Endothelial cell of umbilical vein (primary cell): ENCODE data around the gene AUH. TPM values are rescaled to one million over a fixed set of nuclear protein-coding genes. Genes with fewer than 3 reads are reported as not detected.

Source experiments
- BruUV-seq: library from RNA; stranded (reverse); fragments of 400-500 nt; replicated peaks from 2 replicates; lab custom pipeline; 2021; lab: Mats Ljungman, UMichigan
- CTCF ChIA-PET: fragments of 300-600, 350-600 bp; sonication (Branson Sonifier 250); formaldehyde crosslinking; loops from one replicate; lab custom pipeline; 2021; ENCODE audit warnings: antibody characterized with exemption, inconsistent platforms; lab: Charles Lee
- POLR2A ChIA-PET: fragments of 300-600, 350-600 bp; sonication (Branson Sonifier 250); formaldehyde crosslinking; loops from one replicate; lab custom pipeline; 2021; ENCODE audit warnings: antibody characterized with exemption, inconsistent platforms; lab: Charles Lee
- DNase-seq: peaks from one replicate; pipeline ENCODE4 v3.0.0-alpha.2; 2011; ENCODE audit warnings: low read depth, low spot score
- FAIRE-seq: peaks from 2 replicates; lab custom pipeline; 2011; peaks lifted over from hg19 to GRCh38; lab: Jason Lieb, UNC
- H2AFZ ChIP-seq: 2 replicates; pipeline ENCODE4 v1.6.0; 2012; ENCODE audit warnings: low read depth, low read length, control low read depth, inconsistent platforms
- H3K27ac ChIP-seq: 2 replicates; pipeline ENCODE4 v1.5.1; 2011; ENCODE audit warnings: low read depth, mild to moderate bottlenecking, control low read depth, low read length, moderate library complexity; ENCODE audit not compliant: insufficient read depth
- H3K27me3 ChIP-seq, 2 experiments: 2 replicates each; pipeline versions ENCODE4 v1.6.0 to v1.6.1; 2011; ENCODE audit warnings: low read length in 2 of 2, mixed read lengths in 1 of 2; ENCODE audit not compliant: control insufficient read depth in 2 of 2, insufficient read depth in 2 of 2
- H3K36me3 ChIP-seq, 2 experiments: 2 replicates in 1 of 2; 3 replicates in 1 of 2; pipeline ENCODE4 v1.5.1; 2011; ENCODE audit warnings: low read length in 2 of 2, mild to moderate bottlenecking in 1 of 2, moderate library complexity in 1 of 2; ENCODE audit not compliant: control insufficient read depth in 2 of 2, insufficient read depth in 2 of 2; ENCODE audit errors: extremely low read depth in 1 of 2
- H3K4me1 ChIP-seq: 3 replicates; pipeline ENCODE4 v1.5.1; 2011; ENCODE audit warnings: mild to moderate bottlenecking, low read length; ENCODE audit not compliant: control insufficient read depth, insufficient read depth; ENCODE audit errors: extremely low read depth
- H3K4me2 ChIP-seq: 2 replicates; pipeline ENCODE4 v1.6.1; 2011; ENCODE audit warnings: low read length, control low read depth, mixed read lengths; ENCODE audit not compliant: insufficient read depth
- H3K4me3 ChIP-seq, 3 experiments: fragments of 200-600 bp in 1 of 3; sonication (generic), shearing (Covaris generic) in 1 of 3; replicated peaks in 1 of 3; 2 replicates each; pipeline ENCODE4 v1.5.1; 2011 to 2016; ENCODE audit warnings: control low read depth in 3 of 3, low read length in 3 of 3, mild to moderate bottlenecking in 2 of 3, inconsistent platforms in 1 of 3, low read depth in 1 of 3, moderate library complexity in 1 of 3; ENCODE audit not compliant: insufficient read depth in 1 of 3
- H3K79me2 ChIP-seq: 2 replicates; pipeline ENCODE4 v1.6.0; 2012; ENCODE audit warnings: low read length, inconsistent platforms; ENCODE audit not compliant: control insufficient read depth, insufficient read depth
- H3K9ac ChIP-seq: replicated peaks from 2 replicates; pipeline ENCODE3; 2011; ENCODE audit warnings: low read length, control low read depth; ENCODE audit not compliant: insufficient read depth; ENCODE audit errors: extremely low read depth
- H3K9me1 ChIP-seq: replicated peaks from 3 replicates; pipeline ENCODE4 v1.6.0; 2011; ENCODE audit warnings: mild to moderate bottlenecking, low read length; ENCODE audit not compliant: control insufficient read depth, insufficient read depth; ENCODE audit errors: extremely low read depth
- H3K9me3 ChIP-seq: replicated peaks from 2 replicates; pipeline ENCODE4 v1.5.1; 2012; ENCODE audit warnings: low read length, inconsistent platforms; ENCODE audit not compliant: control insufficient read depth, insufficient read depth
- H4K20me1 ChIP-seq: replicated peaks from 2 replicates; pipeline ENCODE3; 2011; ENCODE audit warnings: mild to moderate bottlenecking, low read length; ENCODE audit not compliant: control insufficient read depth, insufficient read depth; ENCODE audit errors: extremely low read depth
- EZH2 ChIP-seq: IDR thresholded peaks from 2 replicates; pipeline ENCODE4 v1.6.1; 2012; ENCODE audit warnings: borderline replicate concordance, low read depth, mild to moderate bottlenecking, moderate library complexity, low read length, inconsistent platforms; ENCODE audit not compliant: severe bottlenecking
- FOS ChIP-seq: IDR thresholded peaks from 2 replicates; pipeline ENCODE4 v1.6.1; 2011; ENCODE audit warnings: mild to moderate bottlenecking, low read length, moderate library complexity, borderline replicate concordance; ENCODE audit not compliant: insufficient read depth
- GATA2 ChIP-seq: IDR thresholded peaks from 2 replicates; pipeline ENCODE4 v1.7.0; 2011; ENCODE audit warnings: low read depth, mild to moderate bottlenecking, moderate library complexity, mixed read lengths, low read length; ENCODE audit not compliant: insufficient read length, insufficient read depth
- JUN ChIP-seq: IDR thresholded peaks from 2 replicates; pipeline ENCODE4 v1.6.1; 2011; ENCODE audit warnings: borderline replicate concordance, low read depth; ENCODE audit not compliant: insufficient read length, insufficient read depth
- MYC ChIP-seq: IDR thresholded peaks from one replicate; pipeline ENCODE4 v1.6.1; 2011; ENCODE audit warnings: mild to moderate bottlenecking, low read depth, low read length
- POLR2A ChIP-seq: IDR thresholded peaks from 2 replicates; pipeline ENCODE4 v1.6.1; 2012; ENCODE audit warnings: low read depth, mild to moderate bottlenecking, control low read depth, low read length
- POLR2AphosphoS5 ChIP-seq: IDR thresholded peaks from 2 replicates; pipeline ENCODE4 v1.6.1; 2012; ENCODE audit warnings: low read depth, mild to moderate bottlenecking, control low read depth, low read length, moderate library complexity; ENCODE audit not compliant: insufficient read depth
- dilution Hi-C: fragments of 300-500 bp; cut with MboI; formaldehyde crosslinking; loops from one replicate; pipeline ENCODE4 v1.15.0; 2019; ENCODE audit warnings: low sequenced_read_pairs; ENCODE audit not compliant: extremely low pct_ligation_motif_present
- intact Hi-C: fragments of 100-400 bp; cut with micrococcal nuclease; formaldehyde crosslinking; loops from one replicate; pipeline ENCODE4 v1.10.0; 2022
- polyA plus RNA-seq, 4 experiments: library from polyadenylated mRNA; depleted of rRNA in 3 of 4; stranded (reverse) in 3 of 4; unstranded in 1 of 4; fragments of >200 nt; gene quantifications; 2 replicates each; pipeline versions ENCODE4 v1.2.1 to v1.2.3, GENCODE V29; 2011 to 2012; ENCODE audit warnings: missing spikeins in 1 of 4
- total RNA-seq: library from RNA; stranded (reverse); gene quantifications from 2 replicates; pipeline ENCODE4 v1.2.3, GENCODE V29; 2021
- TF ChIP-seq, protein P1 (sequence below): IDR thresholded peaks from 2 replicates; pipeline ENCODE4 v1.6.1; 2011; ENCODE audit not compliant: insufficient read depth, insufficient read length
- TF ChIP-seq, protein P2 (sequence below), 2 donors: IDR thresholded peaks; 1 replicate in 1 of 2; 2 replicates in 1 of 2; pipeline ENCODE4 v1.5.1; 2011; ENCODE audit warnings: low read length in 2 of 2, mild to moderate bottlenecking in 2 of 2, moderate library complexity in 2 of 2, control low read depth in 1 of 2, inconsistent platforms in 1 of 2, low read depth in 1 of 2; ENCODE audit not compliant: insufficient read depth in 1 of 2; ENCODE audit errors: extremely low read depth in 1 of 2

AUH gene
- total and polyA plus RNA-seq, 2 donors (not counting 3 experiments of a cell fraction or from before 2014, with no cell fraction given), result 2.3 to 9.2 TPM

DNA sequence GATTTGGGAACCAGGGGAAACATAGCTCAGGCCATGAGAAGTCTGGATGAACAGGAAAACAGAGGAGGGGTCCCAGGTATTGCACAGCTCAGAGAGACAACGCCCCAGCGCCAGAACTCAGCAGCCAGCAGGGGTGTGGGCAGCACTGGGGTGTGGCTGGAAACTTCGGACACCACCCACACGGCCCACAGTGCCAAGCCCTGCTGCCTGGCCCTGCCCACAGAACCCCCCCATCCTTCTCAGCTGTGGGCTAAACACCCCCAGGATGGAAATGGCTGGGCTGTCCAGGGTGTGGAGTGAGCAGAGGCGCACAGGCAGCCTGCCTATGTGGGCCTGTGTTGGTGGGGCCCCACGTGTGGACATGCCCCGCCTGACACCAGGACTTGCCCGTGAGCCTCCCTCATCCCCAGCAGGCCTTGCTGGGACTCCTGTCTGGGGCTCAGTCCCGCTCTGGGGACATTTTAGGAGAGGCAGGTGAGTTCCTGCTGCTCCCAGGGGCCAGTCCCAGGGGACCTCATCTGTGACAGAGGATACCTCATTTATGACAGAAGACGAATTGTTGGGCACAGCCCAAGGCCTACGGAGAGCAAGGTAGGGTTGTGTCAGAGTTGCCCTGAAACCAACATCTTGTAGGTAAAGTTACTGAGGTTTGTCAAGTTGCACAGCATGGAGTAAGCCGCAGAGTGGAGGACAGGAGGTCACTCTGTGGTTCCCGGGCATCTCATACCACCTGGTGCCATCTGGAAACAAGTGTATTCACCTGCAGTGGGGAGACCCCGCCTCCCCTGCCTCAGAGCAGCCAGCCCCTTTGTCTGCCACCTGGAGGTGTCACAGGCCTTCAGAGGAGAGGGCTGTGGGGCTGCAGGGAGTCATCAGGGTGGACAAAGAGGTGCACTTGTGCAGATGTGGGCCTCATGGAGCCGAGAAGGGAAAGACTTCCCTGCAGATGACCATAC lies 183.2 kb downstream of the AUH start:
- intact Hi-C loops (no loop called here), dilution Hi-C loops (no loop called here)
- POLR2A ChIA-PET, result no interaction called here
- TF ChIP-seq, protein P1, sequence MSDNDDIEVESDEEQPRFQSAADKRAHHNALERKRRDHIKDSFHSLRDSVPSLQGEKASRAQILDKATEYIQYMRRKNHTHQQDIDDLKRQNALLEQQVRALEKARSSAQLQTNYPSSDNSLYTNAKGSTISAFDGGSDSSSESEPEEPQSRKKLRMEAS, result no peak
- no peak for TF ChIP-seq FOS
- no peak for TF ChIP-seq GATA2
- TF ChIP-seq, protein P2, sequence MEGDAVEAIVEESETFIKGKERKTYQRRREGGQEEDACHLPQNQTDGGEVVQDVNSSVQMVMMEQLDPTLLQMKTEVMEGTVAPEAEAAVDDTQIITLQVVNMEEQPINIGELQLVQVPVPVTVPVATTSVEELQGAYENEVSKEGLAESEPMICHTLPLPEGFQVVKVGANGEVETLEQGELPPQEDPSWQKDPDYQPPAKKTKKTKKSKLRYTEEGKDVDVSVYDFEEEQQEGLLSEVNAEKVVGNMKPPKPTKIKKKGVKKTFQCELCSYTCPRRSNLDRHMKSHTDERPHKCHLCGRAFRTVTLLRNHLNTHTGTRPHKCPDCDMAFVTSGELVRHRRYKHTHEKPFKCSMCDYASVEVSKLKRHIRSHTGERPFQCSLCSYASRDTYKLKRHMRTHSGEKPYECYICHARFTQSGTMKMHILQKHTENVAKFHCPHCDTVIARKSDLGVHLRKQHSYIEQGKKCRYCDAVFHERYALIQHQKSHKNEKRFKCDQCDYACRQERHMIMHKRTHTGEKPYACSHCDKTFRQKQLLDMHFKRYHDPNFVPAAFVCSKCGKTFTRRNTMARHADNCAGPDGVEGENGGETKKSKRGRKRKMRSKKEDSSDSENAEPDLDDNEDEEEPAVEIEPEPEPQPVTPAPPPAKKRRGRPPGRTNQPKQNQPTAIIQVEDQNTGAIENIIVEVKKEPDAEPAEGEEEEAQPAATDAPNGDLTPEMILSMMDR (IDR thresholded peaks at IDR 0.05; ENCODE audit: extremely low read depth in 1 of 2, insufficient read depth in 1 of 2, low read depth in 1 of 2, low read length in 2 of 2), result no peak
- no peak for TF ChIP-seq MYC
- TF ChIP-seq JUN, result no peak
- TF ChIP-seq EZH2, result no peak
- no peak for TF ChIP-seq POLR2A
- TF ChIP-seq POLR2AphosphoS5, result no peak
- Histone ChIP-seq H3K9me3 (no peaks in the 10 kb centered on the region), H3K9ac (no peak overlapping the region), H2AFZ (no peak overlapping the region), H3K27me3 (no peaks in the 10 kb centered on the region), H3K27ac (no peak overlapping the region), H3K79me2 (no peaks in the 10 kb centered on the region), H3K4me2 (no peak overlapping the region), H3K4me1 (no peaks in the 10 kb centered on the region), H4K20me1 (no peaks in the 10 kb centered on the region), H3K9me1 (no peaks in the 10 kb centered on the region), H3K4me3 (no peak overlapping the region), H3K36me3 (no peaks in the 10 kb centered on the region)
- DNase-seq (no peak), FAIRE-seq (no peak)
- CTCF ChIA-PET, result interaction anchor here (0.7 kb wide), 1 partner anchor 144 kb away, joined by 3 read pairs; no protein-coding TSS in a partner anchor
- BruUV-seq, result no TSS peak
